MG63 (cell line): ENCODE results near the gene ERC1. TPM values are rescaled to one million over a fixed set of nuclear protein-coding genes. Genes with fewer than 3 reads are reported as not detected.

Experiments used
- DNase-seq: peaks from one replicate; pipeline ENCODE4 v3.0.0-alpha.2; 2020
- H3K27me3 ChIP-seq: fragments of 250-450 bp; sonication (Bioruptor Pico); 2 replicates; pipeline ENCODE4 v1.5.1; 2020; ENCODE audit warnings: mild to moderate bottlenecking, moderate library complexity
- H3K36me3 ChIP-seq: fragments of 250-450 bp; sonication (Bioruptor Pico); 2 replicates; pipeline ENCODE4 v1.5.1; 2020; ENCODE audit warnings: mild to moderate bottlenecking, moderate library complexity
- H3K4me3 ChIP-seq: fragments of 250-450 bp; sonication (Bioruptor Pico); 2 replicates; pipeline ENCODE4 v1.5.1; 2020; ENCODE audit warnings: mild to moderate bottlenecking, moderate library complexity
- H3K9me3 ChIP-seq: fragments of 250-450 bp; sonication (Bioruptor Pico); 2 replicates; pipeline ENCODE4 v1.5.1; 2020; ENCODE audit warnings: mild to moderate bottlenecking, moderate library complexity
- total RNA-seq: library from RNA; depleted of rRNA; stranded (reverse); fragments of >200 nt; shearing (Covaris generic); gene quantifications from 2 replicates; pipeline ENCODE4 v1.2.3, GENCODE V29; 2014; ENCODE audit warnings: low replicate concordance

ERC1 gene
- total RNA-seq, 1 experiment from 2014 or later: 24.4 TPM

DNA sequence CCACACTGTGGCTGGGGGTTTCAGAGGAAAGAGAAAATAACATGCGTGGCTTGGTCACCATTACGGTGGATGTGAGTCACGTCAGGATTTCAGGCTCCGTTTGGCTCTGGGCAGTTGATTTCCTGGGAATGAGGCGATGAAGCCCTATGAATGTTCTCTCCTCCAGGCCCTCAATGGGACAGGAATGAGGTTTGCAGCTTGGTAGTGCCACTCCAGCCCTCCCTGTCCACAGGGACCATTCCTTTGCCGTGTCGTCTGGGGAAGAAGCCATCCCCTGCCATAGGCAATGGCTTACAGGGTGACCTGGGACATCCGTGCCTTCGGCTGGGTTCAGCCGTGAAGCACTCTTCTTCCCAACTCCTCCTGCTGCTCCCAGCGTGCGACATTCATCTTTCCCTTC lies 508.3 kb downstream of the ERC1 start:
- H3K27me3 ChIP-seq: no peaks in the 10 kb centered on the region
- H3K9me3 ChIP-seq: no peaks in the 10 kb centered on the region
- no peak overlapping the region for H3K4me3 ChIP-seq
- DNase-seq: no peak
- H3K36me3 ChIP-seq: peaks cover 24% of the 10 kb centered on the region

DNA sequence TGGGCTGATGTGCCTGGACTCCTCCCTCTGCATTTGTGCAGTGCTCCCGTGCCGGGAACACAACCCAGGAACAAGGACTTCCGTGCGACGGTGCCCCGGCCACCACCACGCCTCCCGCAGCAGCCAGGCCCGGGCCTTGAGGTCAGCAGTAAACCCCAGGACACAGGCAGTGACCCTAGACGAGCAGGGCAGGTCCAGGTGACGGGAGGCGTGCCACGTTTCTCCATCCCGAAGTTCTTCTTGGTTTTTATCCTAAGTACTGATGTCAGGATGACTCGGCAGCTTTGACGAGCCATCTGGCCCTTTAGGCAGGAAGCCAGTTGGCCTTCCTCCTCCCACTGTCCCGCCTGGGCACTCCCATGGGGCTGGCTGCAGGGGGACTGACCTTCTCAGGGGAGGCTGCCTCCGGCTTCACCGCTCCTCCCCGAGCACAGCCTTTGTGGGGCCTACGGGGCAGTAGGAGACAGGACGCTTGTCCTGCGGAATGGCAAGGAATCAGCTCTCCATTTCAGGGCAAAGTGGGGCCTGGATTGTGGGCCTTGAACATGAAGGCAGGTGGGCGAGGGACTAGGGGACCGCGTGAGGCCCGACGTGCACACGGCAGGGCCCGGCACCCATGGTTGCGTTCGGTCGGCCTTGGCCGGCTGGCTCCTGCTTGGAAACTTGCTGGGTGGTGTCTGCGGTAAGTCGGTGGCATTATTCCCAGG lies 509.2 kb downstream of the ERC1 start:
- Histone ChIP-seq H3K4me3 (no peak overlapping the region), H3K27me3 (no peaks in the 10 kb centered on the region), H3K36me3 (peaks cover 17% of the 10 kb centered on the region), H3K9me3 (no peaks in the 10 kb centered on the region)
- peak; percentile 80 for DNase-seq

DNA sequence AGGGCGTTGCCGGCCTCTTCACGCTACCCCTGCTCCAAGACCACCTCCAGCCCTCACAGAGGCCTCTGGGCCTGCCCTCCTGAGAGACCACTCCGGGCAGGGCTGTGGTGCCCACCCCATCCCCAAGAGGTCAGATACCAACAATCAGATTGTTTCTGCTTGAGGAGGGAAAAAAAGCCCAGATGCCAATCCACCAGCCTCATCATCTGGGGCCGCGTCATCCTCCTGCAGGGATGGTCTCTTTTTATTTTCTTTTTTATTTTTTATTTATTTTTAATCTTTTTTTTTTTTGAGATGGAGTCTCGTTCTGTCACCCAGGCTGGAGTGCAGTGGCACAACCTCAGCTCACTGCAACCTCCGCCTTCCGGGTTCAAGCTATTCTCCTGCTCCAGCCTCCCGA lies 510.0 kb downstream of the ERC1 start:
- Histone ChIP-seq H3K36me3 (peaks cover 19% of the 10 kb centered on the region), H3K9me3 (no peaks in the 10 kb centered on the region), H3K4me3 (no peak overlapping the region), H3K27me3 (no peaks in the 10 kb centered on the region)
- no peak for DNase-seq

DNA sequence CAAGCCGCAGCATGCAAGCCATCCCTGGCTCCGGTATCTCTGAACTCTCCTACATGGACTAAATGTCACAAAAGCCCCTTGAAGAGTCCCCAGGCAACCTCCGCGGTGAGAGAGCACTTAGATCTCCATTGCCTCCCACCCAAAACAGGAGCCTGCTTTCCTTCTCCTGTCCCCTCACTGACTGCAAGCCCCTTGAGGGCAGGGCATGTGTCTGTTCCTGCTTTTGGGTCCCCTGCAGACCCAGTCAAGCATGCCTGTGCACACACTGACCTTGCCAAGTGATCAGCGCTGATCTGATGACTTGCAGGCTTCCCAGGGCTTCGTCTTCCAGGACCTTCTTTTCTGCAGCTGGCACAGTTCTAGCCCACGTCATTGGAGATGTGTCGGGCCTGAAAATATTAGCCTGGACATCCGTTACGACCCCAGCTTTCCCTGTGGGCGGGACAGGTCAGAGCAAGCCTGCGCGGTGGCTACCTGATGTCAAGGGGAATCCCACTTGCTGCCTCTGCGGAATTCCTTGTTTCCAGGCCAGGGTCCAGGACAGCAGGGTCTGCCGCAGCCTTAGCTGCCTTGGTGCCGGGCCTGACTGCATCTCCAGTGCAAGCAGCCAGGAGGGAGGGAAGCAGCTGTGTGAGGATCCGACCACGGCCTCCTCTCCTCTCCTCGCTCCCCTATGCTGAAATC lies 510.8 kb downstream of the ERC1 start:
- Histone ChIP-seq H3K36me3 (peaks cover 19% of the 10 kb centered on the region), H3K9me3 (no peaks in the 10 kb centered on the region), H3K4me3 (no peak overlapping the region), H3K27me3 (no peaks in the 10 kb centered on the region)
- DNase-seq: no peak

DNA sequence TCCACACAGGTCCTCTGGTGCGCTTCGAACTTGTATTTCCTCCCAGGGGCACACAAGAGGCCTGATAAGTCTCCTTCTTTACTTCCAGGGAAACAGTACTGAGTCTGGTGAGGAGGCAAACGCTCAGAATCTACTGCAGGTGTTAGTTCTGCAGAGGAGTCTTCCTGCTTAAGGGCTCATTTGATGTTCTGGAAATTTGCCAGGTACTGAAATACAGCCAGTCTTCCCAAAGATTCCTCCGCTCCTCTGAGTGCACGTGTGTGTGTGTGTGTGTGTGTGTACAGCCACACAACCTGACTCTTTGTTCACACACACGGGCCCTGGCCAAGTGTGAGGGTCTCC lies 511.3 kb downstream of the ERC1 start:
- H3K9me3 ChIP-seq: no peaks in the 10 kb centered on the region
- peaks cover 19% of the 10 kb centered on the region for H3K36me3 ChIP-seq
- no peaks in the 10 kb centered on the region for H3K27me3 ChIP-seq
- H3K4me3 ChIP-seq: no peak overlapping the region
- no peak for DNase-seq

DNA sequence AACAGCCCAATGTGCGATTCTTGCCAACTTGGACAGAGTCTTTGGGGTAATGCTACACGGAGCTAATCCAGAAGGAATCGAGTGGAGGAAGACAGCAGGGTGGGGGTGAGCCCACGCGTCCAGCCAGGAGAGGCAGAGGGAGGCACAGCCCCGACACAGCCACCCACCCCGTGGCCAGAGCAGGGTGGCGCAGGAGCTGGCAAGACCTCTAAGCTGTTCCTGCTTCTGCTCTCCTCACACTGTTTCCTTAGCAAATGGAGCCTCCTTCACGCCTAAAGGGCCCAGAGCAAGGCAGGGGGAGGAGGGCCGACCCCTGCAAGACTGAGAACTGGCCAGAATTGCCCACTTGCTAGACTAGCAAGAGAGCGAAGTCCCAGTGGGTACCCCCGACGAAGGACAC lies 511.8 kb downstream of the ERC1 start:
- no peak for DNase-seq
- H3K9me3 ChIP-seq: no peaks in the 10 kb centered on the region
- H3K27me3 ChIP-seq: no peaks in the 10 kb centered on the region
- H3K36me3 ChIP-seq: peaks cover 18% of the 10 kb centered on the region
- H3K4me3 ChIP-seq: no peak overlapping the region

DNA sequence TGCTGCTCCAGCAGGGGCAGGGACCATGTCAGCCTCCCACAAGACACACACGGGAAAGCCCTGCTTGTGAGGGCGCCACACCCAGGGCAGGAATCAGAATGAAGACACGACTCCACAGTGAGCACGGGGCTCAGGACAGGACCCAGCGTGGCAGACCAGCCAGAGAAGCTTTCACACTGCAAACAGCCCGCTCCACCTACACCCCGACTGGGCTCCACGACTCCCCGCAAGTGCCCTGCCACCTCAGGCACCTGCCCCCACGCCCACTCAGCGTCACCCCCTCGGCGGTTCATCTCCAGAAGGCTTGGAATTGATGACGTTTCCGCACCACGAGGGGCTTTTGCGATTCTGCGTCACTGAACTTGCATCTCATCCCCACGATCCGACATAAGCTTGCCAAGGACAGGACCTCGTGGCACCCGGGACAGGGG lies 512.3 kb downstream of the ERC1 start:
- DNase-seq: no peak
- Histone ChIP-seq H3K27me3 (no peaks in the 10 kb centered on the region), H3K4me3 (no peak overlapping the region), H3K36me3 (peaks cover 14% of the 10 kb centered on the region), H3K9me3 (no peaks in the 10 kb centered on the region)

DNA sequence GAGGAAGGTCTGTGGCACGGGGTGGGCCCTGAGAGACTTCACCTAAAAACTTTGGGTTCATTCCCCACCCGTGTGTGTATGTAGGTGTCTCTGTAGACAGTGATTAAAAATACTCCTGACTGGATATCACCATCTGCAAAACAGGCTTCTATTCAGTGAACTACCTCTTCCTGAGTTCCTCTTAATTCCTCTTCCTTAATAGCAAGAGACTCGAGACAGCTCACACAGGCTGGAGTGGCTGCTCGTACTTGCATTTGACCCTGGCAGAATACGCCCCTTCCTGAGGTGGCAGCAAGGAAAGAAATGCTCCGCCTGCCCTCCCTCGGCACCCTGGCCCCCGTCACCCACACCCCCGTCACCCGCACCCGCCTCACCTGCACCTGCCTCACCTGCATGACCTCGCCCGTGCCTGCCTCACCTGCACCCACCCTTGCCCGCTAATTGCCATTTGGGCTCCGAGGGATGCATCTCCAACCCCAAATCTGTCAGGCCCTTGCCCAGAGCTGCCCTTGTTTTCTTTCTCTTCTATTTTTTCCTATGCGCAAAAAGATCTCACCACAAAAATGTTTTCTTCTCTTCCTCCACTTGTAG lies 513.4 kb downstream of the ERC1 start:
- DNase-seq: no peak
- Histone ChIP-seq H3K27me3 (no peaks in the 10 kb centered on the region), H3K36me3 (peaks cover 8% of the 10 kb centered on the region), H3K4me3 (no peak overlapping the region), H3K9me3 (no peaks in the 10 kb centered on the region)

DNA sequence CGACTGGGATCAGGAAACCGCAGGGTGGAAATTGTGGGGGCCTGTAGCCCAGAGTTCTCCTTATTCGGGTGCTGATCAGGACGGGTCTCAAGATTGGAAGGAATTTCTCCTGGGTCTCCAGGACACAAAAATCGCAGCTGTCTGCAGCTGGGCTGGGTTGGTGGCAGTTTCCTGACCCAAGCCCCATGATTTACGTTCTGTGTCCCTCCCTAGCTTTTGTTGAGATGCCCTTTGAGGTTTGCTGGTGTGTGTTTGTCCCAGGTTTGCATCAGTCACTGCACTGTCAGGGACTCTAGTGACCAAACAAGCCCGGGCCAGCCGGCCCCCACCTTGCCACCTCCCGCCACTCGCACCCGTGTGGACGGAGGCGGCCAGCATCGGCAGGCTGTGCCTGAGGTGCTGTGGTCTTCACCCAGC lies 513.9 kb downstream of the ERC1 start:
- Histone ChIP-seq H3K36me3 (peaks cover 4% of the 10 kb centered on the region), H3K9me3 (no peaks in the 10 kb centered on the region), H3K27me3 (no peaks in the 10 kb centered on the region), H3K4me3 (no peak overlapping the region)
- DNase-seq: no peak

DNA sequence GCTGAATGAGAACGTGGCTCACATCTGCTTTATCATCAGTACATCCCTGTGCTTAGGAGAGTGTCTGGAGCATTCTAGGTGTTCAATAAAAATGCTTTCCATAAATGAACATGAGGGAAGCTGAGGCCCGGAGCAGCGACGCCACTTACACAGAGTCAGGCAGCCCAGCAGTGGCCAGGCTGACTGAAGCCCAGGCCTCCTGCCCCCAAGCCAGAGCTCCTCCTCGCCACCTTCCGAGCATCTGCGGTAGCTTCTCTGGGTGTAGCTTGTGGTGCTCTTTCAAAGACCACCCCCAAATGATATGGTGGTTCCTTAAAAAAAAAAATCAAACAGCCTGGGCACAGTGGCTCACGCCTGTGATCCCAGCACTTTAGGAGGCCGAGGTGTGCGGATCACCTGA lies 514.6 kb downstream of the ERC1 start:
- no peaks in the 10 kb centered on the region for H3K9me3 ChIP-seq
- no peaks in the 10 kb centered on the region for H3K27me3 ChIP-seq
- no peak overlapping the region for H3K4me3 ChIP-seq
- H3K36me3 ChIP-seq: peaks cover 2% of the 10 kb centered on the region
- no peak for DNase-seq

DNA sequence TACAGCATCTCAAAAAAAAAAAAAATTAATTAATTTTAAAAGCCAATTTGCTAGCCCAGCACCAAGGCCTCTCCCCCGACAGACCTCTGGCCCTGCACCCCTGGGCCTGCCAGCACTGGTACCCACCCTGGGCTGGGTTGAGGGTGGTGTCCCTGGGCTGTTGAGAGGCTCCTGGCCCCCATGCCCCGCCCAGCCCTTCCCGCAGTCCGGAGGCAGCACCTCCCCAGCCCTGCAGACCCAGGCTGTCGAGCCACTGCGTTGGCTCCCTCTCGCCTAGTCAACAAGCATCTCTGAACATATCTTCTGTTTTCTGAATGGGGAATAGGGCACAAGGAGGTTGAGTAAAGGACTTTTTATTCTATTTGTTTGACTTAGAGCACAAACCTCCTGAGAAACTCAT lies 516.3 kb downstream of the ERC1 start:
- Histone ChIP-seq H3K36me3 (peaks cover 2% of the 10 kb centered on the region), H3K9me3 (no peaks in the 10 kb centered on the region), H3K4me3 (no peak overlapping the region), H3K27me3 (no peaks in the 10 kb centered on the region)
- no peak for DNase-seq

DNA sequence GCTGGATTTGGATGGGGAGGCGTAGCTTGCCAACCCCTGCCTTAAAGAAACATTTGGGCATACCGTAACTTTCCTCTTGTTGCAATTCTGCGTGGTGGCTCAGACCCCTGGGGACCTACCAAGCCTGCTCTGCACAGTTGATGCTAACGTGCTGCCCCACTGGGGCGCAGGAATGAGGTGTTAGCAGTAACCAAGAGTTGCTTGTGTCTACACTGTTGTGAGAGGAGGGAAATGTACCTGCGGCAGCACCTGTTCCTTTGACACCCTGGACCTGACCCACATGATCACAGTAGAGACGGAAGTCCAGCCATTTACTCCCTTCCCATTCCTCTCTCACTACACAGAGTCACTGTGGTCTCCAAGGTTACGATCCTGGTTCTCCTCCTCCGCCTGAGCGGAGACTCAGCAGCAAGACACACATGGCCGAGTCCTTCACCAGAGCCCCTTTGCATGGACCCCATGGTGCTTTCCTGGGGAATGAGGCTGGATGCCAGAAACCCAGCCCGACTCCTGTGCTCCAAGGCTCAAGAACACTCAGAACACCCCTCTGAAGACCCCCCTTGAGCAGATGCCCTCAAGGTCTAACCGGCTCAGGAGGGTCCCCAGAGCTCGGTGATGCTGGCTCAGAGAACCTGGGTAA lies 518.5 kb downstream of the ERC1 start:
- no peaks in the 10 kb centered on the region for H3K27me3 ChIP-seq
- no peaks in the 10 kb centered on the region for H3K9me3 ChIP-seq
- no peak overlapping the region for H3K4me3 ChIP-seq
- DNase-seq: no peak
- peaks cover 2% of the 10 kb centered on the region; the same call in 1 of the 2 replicates for H3K36me3 ChIP-seq

DNA sequence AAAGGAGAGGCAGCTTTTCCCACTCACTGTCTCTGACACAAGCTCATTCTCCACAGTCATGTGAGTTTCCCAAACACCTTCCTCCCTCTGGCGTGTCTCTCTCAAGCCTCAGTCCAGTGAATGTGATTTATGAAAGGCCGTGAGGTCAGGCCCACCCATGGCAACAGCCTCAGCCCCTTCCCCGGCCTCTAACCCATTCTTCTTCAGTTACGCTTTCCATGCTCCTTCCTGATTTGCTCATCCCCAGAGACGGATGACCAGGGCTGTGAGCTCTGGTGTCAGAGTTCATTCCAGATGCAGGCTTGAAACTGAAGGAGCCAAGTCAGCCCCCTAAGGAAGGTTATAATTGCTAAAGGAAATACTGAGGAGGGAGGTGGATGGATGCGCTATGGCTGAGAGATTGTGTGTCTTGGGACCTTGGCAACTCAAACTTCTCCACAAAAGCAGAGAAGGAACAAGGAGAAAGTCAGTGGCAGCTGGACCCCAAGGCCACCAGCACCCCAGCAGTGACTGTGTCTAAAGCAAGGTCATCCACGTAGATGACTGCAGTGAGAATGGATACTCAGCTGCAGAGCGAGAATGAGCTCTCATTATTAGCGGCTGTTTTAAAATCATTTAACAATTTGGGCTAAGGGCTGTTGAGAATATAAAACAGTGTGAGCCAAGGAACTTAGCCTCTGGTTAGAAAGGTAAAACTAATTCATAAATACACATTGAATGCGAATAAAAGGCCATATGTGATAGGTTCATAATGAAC lies 519.2 kb downstream of the ERC1 start:
- no peaks in the 10 kb centered on the region for H3K27me3 ChIP-seq
- H3K9me3 ChIP-seq: no peaks in the 10 kb centered on the region; the same call in 1 of the 2 replicates
- H3K36me3 ChIP-seq: peaks cover 2% of the 10 kb centered on the region; the same call in 1 of the 2 replicates
- H3K4me3 ChIP-seq: no peak overlapping the region
- DNase-seq: no peak

DNA sequence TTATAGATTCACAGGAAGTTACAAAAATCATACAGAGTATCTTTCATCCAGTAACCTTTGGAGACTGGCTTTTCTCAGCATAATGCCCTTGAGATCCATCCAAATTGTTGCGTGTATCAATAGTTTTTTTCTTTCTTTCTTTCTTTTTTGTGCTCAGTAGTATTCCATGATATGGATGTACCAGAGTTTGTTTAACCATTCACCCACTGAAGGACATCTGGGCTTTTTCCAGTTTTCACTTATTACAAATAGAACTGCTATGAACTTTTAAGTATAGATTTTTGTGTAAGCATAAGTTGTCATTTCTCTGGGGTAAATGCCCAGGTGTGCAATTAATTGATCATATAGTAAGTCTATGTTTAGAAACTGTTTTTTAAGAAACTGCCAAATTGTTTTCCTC lies 524.0 kb downstream of the ERC1 start:
- Histone ChIP-seq H3K9me3 (peaks cover 5% of the 10 kb centered on the region; the same call in 1 of the 2 replicates), H3K27me3 (no peaks in the 10 kb centered on the region), H3K4me3 (no peak overlapping the region), H3K36me3 (no peaks in the 10 kb centered on the region; the same call in 1 of the 2 replicates)
- DNase-seq: no peak

DNA sequence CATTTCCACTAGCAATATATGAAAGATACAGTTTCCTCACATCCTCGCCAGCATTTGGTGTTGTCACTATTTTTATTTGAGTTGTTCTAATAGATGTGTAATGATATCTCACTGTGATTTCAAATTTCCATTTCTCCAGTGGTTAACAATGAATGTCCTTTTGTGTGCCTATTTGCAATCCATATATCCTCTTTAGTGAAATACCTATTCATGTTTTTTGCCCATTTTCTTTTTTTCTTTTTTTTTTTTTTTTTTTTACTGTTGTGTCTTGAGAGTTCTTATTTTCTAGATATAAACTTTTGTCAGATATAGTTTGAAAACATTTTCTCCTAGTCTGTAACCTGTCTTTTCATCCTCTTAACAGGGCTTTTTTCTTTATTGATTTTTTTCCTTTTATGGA lies 524.4 kb downstream of the ERC1 start:
- H3K36me3 ChIP-seq: no peaks in the 10 kb centered on the region; the same call in 1 of the 2 replicates
- DNase-seq: no peak
- no peak overlapping the region for H3K4me3 ChIP-seq
- peaks cover 5% of the 10 kb centered on the region; the same call in 1 of the 2 replicates for H3K9me3 ChIP-seq
- no peaks in the 10 kb centered on the region for H3K27me3 ChIP-seq

DNA sequence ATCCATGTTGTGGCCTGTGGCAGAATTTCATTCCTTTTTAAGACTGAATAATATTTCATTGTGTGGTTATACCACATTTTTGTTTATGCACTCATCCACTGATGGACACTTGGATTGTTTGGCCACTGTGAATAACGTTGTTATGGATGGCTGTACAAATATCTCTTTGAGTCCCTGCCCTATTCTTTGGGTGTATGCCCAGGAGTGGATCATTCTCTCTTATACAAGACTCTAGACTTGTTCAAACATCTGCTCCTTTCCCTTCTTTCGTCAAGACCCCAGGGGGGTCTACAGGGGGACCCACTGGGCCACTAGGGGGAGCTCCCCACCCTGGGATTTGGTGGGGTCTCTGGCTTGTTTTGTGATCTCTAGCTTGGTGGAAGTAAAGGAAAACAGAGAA lies 526.0 kb downstream of the ERC1 start:
- peak; percentile 59 for DNase-seq
- no peaks in the 10 kb centered on the region for H3K36me3 ChIP-seq
- H3K9me3 ChIP-seq: peaks cover 5% of the 10 kb centered on the region; the same call in 1 of the 2 replicates
- H3K4me3 ChIP-seq: no peak overlapping the region
- no peaks in the 10 kb centered on the region for H3K27me3 ChIP-seq
